Stimulated activated naive CD8-positive, alpha-beta T cell treated with anti-CD3 and anti-CD28 coated beads, Interleukin-15, Interleukin-2, amounts not matched to agents 100 ng/mL and 50 ng/mL, for 24 hours (primary cell): ENCODE measurements around the gene OTOA.
"Not testable (repeated sequence)": the region's sequence is repeated elsewhere in the genome, so short reads cannot be mapped to it uniquely, and the experiment has no call there.

Source experiments
- H3K27ac Mint-ChIP-seq: one replicate; pipeline ENCODE4 v1.8.0; 2021; ENCODE audit warnings: mild to moderate bottlenecking, mixed read lengths
- H3K27me3 Mint-ChIP-seq: one replicate; pipeline ENCODE4 v1.8.0; 2021; ENCODE audit warnings: mixed read lengths
- H3K36me3 Mint-ChIP-seq: one replicate; pipeline ENCODE4 v1.8.0; 2021; ENCODE audit warnings: low read depth, mixed read lengths
- H3K4me1 Mint-ChIP-seq: one replicate; pipeline ENCODE4 v1.8.0; 2021; ENCODE audit warnings: low read depth, mixed read lengths
- H3K4me3 Mint-ChIP-seq: one replicate; pipeline ENCODE4 v1.8.0; 2021; ENCODE audit warnings: mild to moderate bottlenecking, mixed read lengths
- H3K9me3 Mint-ChIP-seq: one replicate; pipeline ENCODE4 v1.8.0; 2021; ENCODE audit warnings: mixed read lengths

The OTOA gene

GRCh38 chr16:21769284-21769683 is 105.5 kb downstream of the OTOA start:
- not testable (repeated sequence) for H3K27me3 Mint-ChIP-seq, H3K4me3 Mint-ChIP-seq, H3K4me1 Mint-ChIP-seq, H3K36me3 Mint-ChIP-seq, H3K9me3 Mint-ChIP-seq, H3K27ac Mint-ChIP-seq

- H3K4me1 Mint-ChIP-seq, H3K36me3 Mint-ChIP-seq, H3K9me3 Mint-ChIP-seq, H3K4me3 Mint-ChIP-seq, H3K27ac Mint-ChIP-seq, H3K27me3 Mint-ChIP-seq: not testable (repeated sequence)
Observed at GRCh38 chr16:21770584-21770983, 106.8 kb downstream of the OTOA start.

- H3K9me3 Mint-ChIP-seq, H3K27ac Mint-ChIP-seq, H3K36me3 Mint-ChIP-seq, H3K4me3 Mint-ChIP-seq, H3K27me3 Mint-ChIP-seq, H3K4me1 Mint-ChIP-seq: not testable (repeated sequence)
Observed at GRCh38 chr16:21772547-21773206, 108.9 kb downstream of the OTOA start.

- not testable (repeated sequence) for H3K27ac Mint-ChIP-seq, H3K4me3 Mint-ChIP-seq, H3K9me3 Mint-ChIP-seq, H3K4me1 Mint-ChIP-seq, H3K27me3 Mint-ChIP-seq, H3K36me3 Mint-ChIP-seq
Observed at GRCh38 chr16:21773207-21773553, 109.4 kb downstream of the OTOA start.

GRCh38 chr16:21780525-21780924 is 116.8 kb downstream of the OTOA start:
- H3K27me3 Mint-ChIP-seq, H3K27ac Mint-ChIP-seq, H3K9me3 Mint-ChIP-seq, H3K36me3 Mint-ChIP-seq, H3K4me3 Mint-ChIP-seq, H3K4me1 Mint-ChIP-seq: not testable (repeated sequence)

- H3K27ac Mint-ChIP-seq, H3K36me3 Mint-ChIP-seq, H3K27me3 Mint-ChIP-seq, H3K9me3 Mint-ChIP-seq, H3K4me3 Mint-ChIP-seq, H3K4me1 Mint-ChIP-seq: not testable (repeated sequence)
Observed at GRCh38 chr16:21790506-21790905, 126.7 kb downstream of the OTOA start.

- H3K9me3 Mint-ChIP-seq, H3K27ac Mint-ChIP-seq, H3K27me3 Mint-ChIP-seq, H3K4me3 Mint-ChIP-seq, H3K36me3 Mint-ChIP-seq, H3K4me1 Mint-ChIP-seq: not testable (repeated sequence)
Observed at GRCh38 chr16:21793310-21793709, 129.5 kb downstream of the OTOA start.

GRCh38 chr16:21798601-21799000 is 134.8 kb downstream of the OTOA start:
- H3K27ac Mint-ChIP-seq, H3K9me3 Mint-ChIP-seq, H3K4me3 Mint-ChIP-seq, H3K27me3 Mint-ChIP-seq, H3K36me3 Mint-ChIP-seq, H3K4me1 Mint-ChIP-seq: not testable (repeated sequence)

GRCh38 chr16:21801538-21802374 is 138.0 kb downstream of the OTOA start:
- peak overlapping the region; percentile 16 for H3K27ac Mint-ChIP-seq
- not testable (repeated sequence) for H3K27me3 Mint-ChIP-seq, H3K4me3 Mint-ChIP-seq, H3K4me1 Mint-ChIP-seq, H3K9me3 Mint-ChIP-seq
- peaks cover 12% of the 10 kb centered on the region for H3K36me3 Mint-ChIP-seq

- not testable (repeated sequence) for H3K9me3 Mint-ChIP-seq, H3K4me3 Mint-ChIP-seq, H3K27me3 Mint-ChIP-seq, H3K4me1 Mint-ChIP-seq, H3K27ac Mint-ChIP-seq
- H3K36me3 Mint-ChIP-seq = peaks cover 14% of the 10 kb centered on the region
Observed at GRCh38 chr16:21802375-21802663, 138.6 kb downstream of the OTOA start.
